Endothelial cell of umbilical vein (primary cell): ENCODE measurements around the gene KIAA1755.

Experiments
- POLR2AphosphoS5 ChIP-seq: IDR thresholded peaks from 2 replicates; pipeline ENCODE4 v1.6.1; 2012; ENCODE audit warnings: low read depth, mild to moderate bottlenecking, control low read depth, low read length, moderate library complexity; ENCODE audit not compliant: insufficient read depth
- TF ChIP-seq, protein P1 (sequence below), 2 donors: IDR thresholded peaks; 1 replicate in 1 of 2; 2 replicates in 1 of 2; pipeline ENCODE4 v1.5.1; 2011; ENCODE audit warnings: low read length in 2 of 2, mild to moderate bottlenecking in 2 of 2, moderate library complexity in 2 of 2, control low read depth in 1 of 2, inconsistent platforms in 1 of 2, low read depth in 1 of 2; ENCODE audit not compliant: insufficient read depth in 1 of 2; ENCODE audit errors: extremely low read depth in 1 of 2

DNA sequence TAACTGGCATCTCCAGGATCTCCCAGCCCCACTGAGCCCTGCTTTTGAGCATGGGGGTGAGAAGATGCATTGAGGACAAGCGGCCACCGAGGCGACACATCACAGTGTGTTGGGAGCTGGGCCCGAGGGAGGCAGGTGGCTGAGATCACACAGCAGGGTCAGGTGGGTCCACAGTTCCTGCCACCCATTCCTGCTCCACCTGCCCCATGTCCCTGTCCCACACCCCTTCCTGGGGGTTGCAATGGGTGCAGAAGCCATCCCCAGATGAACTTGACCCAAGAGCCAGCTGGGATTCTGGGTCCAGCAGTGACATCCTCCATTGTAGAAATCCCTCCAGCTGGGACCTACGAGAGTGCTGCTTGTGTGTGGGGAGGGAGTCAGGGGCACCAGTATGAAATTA lies 96.5 kb downstream of the KIAA1755 start:
- TF ChIP-seq, protein P1, sequence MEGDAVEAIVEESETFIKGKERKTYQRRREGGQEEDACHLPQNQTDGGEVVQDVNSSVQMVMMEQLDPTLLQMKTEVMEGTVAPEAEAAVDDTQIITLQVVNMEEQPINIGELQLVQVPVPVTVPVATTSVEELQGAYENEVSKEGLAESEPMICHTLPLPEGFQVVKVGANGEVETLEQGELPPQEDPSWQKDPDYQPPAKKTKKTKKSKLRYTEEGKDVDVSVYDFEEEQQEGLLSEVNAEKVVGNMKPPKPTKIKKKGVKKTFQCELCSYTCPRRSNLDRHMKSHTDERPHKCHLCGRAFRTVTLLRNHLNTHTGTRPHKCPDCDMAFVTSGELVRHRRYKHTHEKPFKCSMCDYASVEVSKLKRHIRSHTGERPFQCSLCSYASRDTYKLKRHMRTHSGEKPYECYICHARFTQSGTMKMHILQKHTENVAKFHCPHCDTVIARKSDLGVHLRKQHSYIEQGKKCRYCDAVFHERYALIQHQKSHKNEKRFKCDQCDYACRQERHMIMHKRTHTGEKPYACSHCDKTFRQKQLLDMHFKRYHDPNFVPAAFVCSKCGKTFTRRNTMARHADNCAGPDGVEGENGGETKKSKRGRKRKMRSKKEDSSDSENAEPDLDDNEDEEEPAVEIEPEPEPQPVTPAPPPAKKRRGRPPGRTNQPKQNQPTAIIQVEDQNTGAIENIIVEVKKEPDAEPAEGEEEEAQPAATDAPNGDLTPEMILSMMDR (IDR thresholded peaks at IDR 0.05; ENCODE audit: extremely low read depth in 1 of 2, insufficient read depth in 1 of 2, low read depth in 1 of 2, low read length in 2 of 2): no peak
- no peak for TF ChIP-seq POLR2AphosphoS5
